ENCODE measurements around the gene VPS29. TPM values are rescaled to one million over a fixed set of nuclear protein-coding genes. Genes with fewer than 3 reads are reported as not detected.

The VPS29 gene
- total and polyA plus RNA-seq, 2 of the 8 experiments (the other 6 are each of a cell fraction or from before 2014, with no cell fraction given), result 59.0 to 74.6 TPM

- no peaks in the 10 kb centered on the region for H3K4me1 ChIP-seq (replicated peaks in 1 of 4; ENCODE audit: control insufficient read depth in 3 of 4, insufficient read depth in 4 of 4, low read length in 3 of 4)
- no peak overlapping the region for H3K23ac ChIP-seq (ENCODE audit: insufficient read length)
- TF ChIP-seq EP300 (IDR thresholded peaks at IDR 0.05; ENCODE audit: borderline replicate concordance in 1 of 2, low read depth in 2 of 2, low read length in 2 of 2) (no peak), CEBPB (IDR thresholded peaks at IDR 0.05; ENCODE audit: low read depth, low read length) (no peak), TEAD4 (IDR thresholded peaks at IDR 0.05; ENCODE audit: low read depth, low read length) (no peak), BRCA1 (IDR thresholded peaks at IDR 0.05; ENCODE audit: low read depth, low read length) (no peak), RFX5 (IDR thresholded peaks at IDR 0.05; ENCODE audit: borderline replicate concordance, low read depth, low read length) (no peak), PHF8 (conservative IDR thresholded peaks at IDR 0.05; ENCODE audit: low read depth, low read length) (no peak), SP2 (IDR thresholded peaks at IDR 0.05; ENCODE audit: low read length) (no peak), FOSL1 (IDR thresholded peaks at IDR 0.05; ENCODE audit: insufficient read depth, low read depth, low read length) (no peak), KDM5A (IDR thresholded peaks at IDR 0.05; ENCODE audit: low read length) (no peak), SIN3A (conservative IDR thresholded peaks at IDR 0.05 in 1 of 2, IDR thresholded peaks at IDR 0.05 in 1 of 2; ENCODE audit: low read depth in 1 of 2, low read length in 2 of 2) (no peak), RBBP5 (IDR thresholded peaks at IDR 0.05; ENCODE audit: borderline replicate concordance, low read depth, low read length) (no peak), KDM1A (IDR thresholded peaks at IDR 0.05; ENCODE audit: borderline replicate concordance, low read length) (no peak), TCF12 (IDR thresholded peaks at IDR 0.05; ENCODE audit: low read depth, low read length) (no peak)
These were observed 37.1 kb upstream of the VPS29 start for GRCh38 chr12:110538869-110539622.

More at GRCh38 chr12:110538869-110539622, 37.1 kb upstream of the VPS29 start:
- Histone ChIP-seq H3K4me3 (ENCODE audit: extremely low read depth in 1 of 4, insufficient read depth in 2 of 4, low read depth in 3 of 4, low read length in 4 of 4) (no peak overlapping the region), H4K20me1 (replicated peaks in 1 of 2; ENCODE audit: control insufficient read depth in 1 of 2, insufficient read depth in 2 of 2, low read length in 2 of 2) (peaks cover 2 to 3% of the 10 kb centered on the region in 2 experiments), H3K79me2 (ENCODE audit: control insufficient read depth in 1 of 2, insufficient read depth in 2 of 2, low read length in 2 of 2) (no peaks in the 10 kb centered on the region), H2BK12ac (ENCODE audit: low read depth, low read length) (no peak overlapping the region), H4K91ac (replicated peaks; ENCODE audit: insufficient read length, low read length) (no peak overlapping the region), H3K4me2 (ENCODE audit: insufficient read depth in 1 of 2, low read depth in 2 of 2, low read length in 2 of 2) (no peak overlapping the region), H4K5ac (ENCODE audit: insufficient read length, low read depth, low read length) (no peak overlapping the region), H2BK5ac (ENCODE audit: low read depth, low read length) (no peak overlapping the region), H3K36me3 (ENCODE audit: control insufficient read depth in 2 of 4, insufficient read depth in 4 of 4, low read length in 3 of 4) (peaks cover 5 to 38% (median 20%) of the 10 kb centered on the region in 4 experiments), H3K14ac (ENCODE audit: insufficient read length) (no peak overlapping the region), H2BK120ac (replicated peaks; ENCODE audit: low read depth, low read length) (no peak overlapping the region), H3K56ac (replicated peaks; ENCODE audit: insufficient read length, low read depth, low read length) (no peak overlapping the region), H2BK15ac (ENCODE audit: low read length) (no peak overlapping the region), H2BK20ac (ENCODE audit: low read length) (no peak overlapping the region), H2AK5ac (ENCODE audit: low read depth, low read length) (no peak overlapping the region), H3K18ac (ENCODE audit: extremely low read depth, low read length) (no peak overlapping the region), H4K8ac (ENCODE audit: extremely low read depth, insufficient read depth, low read length) (no peak overlapping the region), H2AFZ (ENCODE audit: low read length) (no peak overlapping the region), H3K79me1 (ENCODE audit: low read depth, low read length) (no peaks in the 10 kb centered on the region), H3K27me3 (replicated peaks in 1 of 4; ENCODE audit: control insufficient read depth in 3 of 4, extremely low read depth in 1 of 4, insufficient read depth in 3 of 4, low read length in 3 of 4) (no peaks in the 10 kb centered on the region), H3K9ac (replicated peaks in 1 of 4; ENCODE audit: extremely low read depth in 1 of 4, low read depth in 3 of 4, low read length in 3 of 4) (no peak overlapping the region), H3K27ac (ENCODE audit: low read depth, low read length) (no peak overlapping the region), H3K23me2 (ENCODE audit: low read depth, low read length) (no peaks in the 10 kb centered on the region), H3K4ac (replicated peaks; ENCODE audit: insufficient read length, low read depth, low read length) (peak overlapping the region; percentile 61), H3K9me3 (ENCODE audit: insufficient read depth in 2 of 2, low read depth in 1 of 2, low read length in 1 of 2) (no peaks in the 10 kb centered on the region)
- POLR2A ChIA-PET (ENCODE audit: partially characterized antibody), result interaction anchor here (0.6 to 0.7 kb wide), 2 partner anchors 15 to 157 kb away, joined by 3 read pairs; no protein-coding TSS in a partner anchor
- no peak for DNase-seq (ENCODE audit: low read depth in 1 of 2, low spot score in 2 of 2)
- CTCF ChIA-PET (ENCODE audit: partially characterized antibody), result interaction anchor here (0.8 to 4.6 kb wide), 7 partner anchors 13 to 63 kb away, joined by 4 to 23 read pairs (median 5); no protein-coding TSS in a partner anchor
- FAIRE-seq, result no peak
- WGBS, 2 experiments (ENCODE audit: extremely low coverage in 1 of 2, insufficient coverage in 1 of 2, insufficient read length in 1 of 2, insufficient replicate concordance in 2 of 2, low coverage in 1 of 2, low lambda C conversion rate in 2 of 2, missing lambda C conversion rate in 1 of 2), result 94% methylated on average over 5 of the region's 5 CpGs; no CpG with 5 or more reads in 1 of the 2 experiments
